HepG2 (cell line): Measurements from ENCODE around the gene MRFAP1L1. TPM values are rescaled to one million over a fixed set of nuclear protein-coding genes. Genes with fewer than 3 reads are reported as not detected.

Experiments used
- BCL6 ChIP-seq: IDR thresholded peaks from 2 replicates; pipeline ENCODE4 v1.6.1; 2016; ENCODE audit warnings: missing genetic modification reagents, missing compliant biosample characterization
- FOXP1 ChIP-seq, 2 experiments: fragments of 450-650 bp in 1 of 2; IDR thresholded peaks; 2 replicates each; pipeline ENCODE4 v1.6.1; 2017 to 2018; ENCODE audit warnings: antibody characterized with exemption in 1 of 2
- GATAD1 ChIP-seq: IDR thresholded peaks from 2 replicates; pipeline ENCODE4 v1.6.1; 2016; ENCODE audit warnings: missing genetic modification reagents, missing compliant biosample characterization
- HCFC1 ChIP-seq: fragments of 150-350 bp; IDR thresholded peaks from 2 replicates; pipeline ENCODE4 v1.6.1; 2014; ENCODE audit warnings: low read depth, low read length
- HES4 ChIP-seq: sonication (generic); formaldehyde crosslinking; IDR thresholded peaks from 2 replicates; pipeline ENCODE4 v1.9.0; 2021; ENCODE audit warnings: mild to moderate bottlenecking, missing genetic modification reagents, borderline replicate concordance
- HOXD1 ChIP-seq: sonication (generic); formaldehyde crosslinking; IDR thresholded peaks from 2 replicates; pipeline ENCODE4 v1.5.0; 2020; ENCODE audit warnings: missing genetic modification reagents
- KAT2B ChIP-seq: fragments of 150-350 bp; IDR thresholded peaks from 2 replicates; pipeline ENCODE4 v1.6.1; 2014; ENCODE audit warnings: low read depth, low read length, borderline replicate concordance
- KLF12 ChIP-seq: sonication (generic); formaldehyde crosslinking; IDR thresholded peaks from 2 replicates; pipeline ENCODE4 v1.4.0; 2020; ENCODE audit warnings: missing genetic modification reagents, borderline replicate concordance
- NFE2 ChIP-seq: sonication (generic); formaldehyde crosslinking; IDR thresholded peaks from 2 replicates; pipeline ENCODE4 v1.4.0; 2020; ENCODE audit warnings: missing genetic modification reagents
- NFE2L1 ChIP-seq: sonication (generic); formaldehyde crosslinking; IDR thresholded peaks from 2 replicates; pipeline ENCODE4 v1.4.0; 2020; ENCODE audit warnings: missing genetic modification reagents, mild to moderate bottlenecking, borderline replicate concordance
- PCBP2 ChIP-seq: fragments of 200-400 bp; formaldehyde crosslinking; optimal IDR thresholded peaks from 2 replicates; pipeline ENCODE3; 2018; ENCODE audit warnings: low read length, low read depth; ENCODE audit not compliant: poor library complexity, severe bottlenecking
- SMAD9 ChIP-seq: sonication (generic); formaldehyde crosslinking; IDR thresholded peaks from 2 replicates; pipeline ENCODE4 v1.5.1; 2020; ENCODE audit warnings: mild to moderate bottlenecking, missing genetic modification reagents
- SOX6 ChIP-seq, 2 experiments: fragments of 450-650 bp in 1 of 2; sonication (generic) in 1 of 2; formaldehyde crosslinking in 1 of 2; IDR thresholded peaks; 2 replicates each; pipeline versions ENCODE4 v1.4.0 to v1.6.1; 2017 to 2020; ENCODE audit warnings: antibody characterized with exemption in 1 of 2, mild to moderate bottlenecking in 1 of 2, missing genetic modification reagents in 1 of 2
- TFDP2 ChIP-seq: sonication (generic); formaldehyde crosslinking; IDR thresholded peaks from 2 replicates; pipeline ENCODE4 v1.4.0; 2020; ENCODE audit warnings: missing genetic modification reagents
- ZNF432 ChIP-seq: sonication (generic); formaldehyde crosslinking; IDR thresholded peaks from 2 replicates; pipeline ENCODE4 v1.5.0; 2020; ENCODE audit warnings: missing genetic modification reagents, mild to moderate bottlenecking, borderline replicate concordance
- ZNF484 ChIP-seq: sonication (generic); formaldehyde crosslinking; IDR thresholded peaks from 2 replicates; pipeline ENCODE4 v1.5.1; 2020; ENCODE audit warnings: mild to moderate bottlenecking, low read depth, missing genetic modification reagents, borderline replicate concordance
- ZNF83 ChIP-seq: sonication (generic); formaldehyde crosslinking; IDR thresholded peaks from 2 replicates; pipeline ENCODE4 v1.4.0; 2020; ENCODE audit warnings: missing genetic modification reagents, mild to moderate bottlenecking, borderline replicate concordance
- ZSCAN5A ChIP-seq: sonication (generic); formaldehyde crosslinking; IDR thresholded peaks from 2 replicates; pipeline ENCODE4 v1.8.0; 2022; ENCODE audit warnings: mild to moderate bottlenecking, missing genetic modification reagents, borderline replicate concordance
- polyA plus RNA-seq, 8 experiments: library from polyadenylated mRNA; depleted of rRNA in 3 of 8; stranded (reverse) in 7 of 8; unstranded in 1 of 8; fragments of >200 nt; fragmentation: Illumina TruSeq in 4 of 8; extraction: Trizol in 4 of 8; gene quantifications; 2 replicates each; pipeline versions ENCODE4 v1.2.1 to v1.2.3, GENCODE V29; 2011 to 2016; ENCODE audit warnings: low read depth in 4 of 8, missing spikeins in 1 of 8, mixed read lengths in 1 of 8; ENCODE audit not compliant: insufficient read depth in 1 of 8
- total RNA-seq, 5 experiments: library from RNA; depleted of rRNA; stranded (reverse); fragments of >200 nt; fragmentation: Illumina TruSeq; extraction: Trizol; gene quantifications; 2 replicates each; pipeline ENCODE4 v1.2.3, GENCODE V29; 2016; ENCODE audit warnings: low read depth in 1 of 5
- TF ChIP-seq, protein P1 (sequence below): sonication (generic); formaldehyde crosslinking; IDR thresholded peaks from 2 replicates; pipeline ENCODE4 v1.8.1; 2023; ENCODE audit warnings: mild to moderate bottlenecking, inconsistent platforms, moderate library complexity, missing genetic modification reagents, borderline replicate concordance
- TF ChIP-seq, protein P2 (sequence below): fragments of 450-650 bp; IDR thresholded peaks from 2 replicates; pipeline ENCODE4 v1.6.1; 2016

The MRFAP1L1 gene
- total and polyA plus RNA-seq, 2 of the 13 experiments (the other 11 are each of a cell fraction or from before 2014, with no cell fraction given): 44.8 to 76.6 TPM

GRCh38 chr4:6674500-6675149 lies 35.0 kb downstream of the MRFAP1L1 start (continued):
- TF ChIP-seq, protein P1, sequence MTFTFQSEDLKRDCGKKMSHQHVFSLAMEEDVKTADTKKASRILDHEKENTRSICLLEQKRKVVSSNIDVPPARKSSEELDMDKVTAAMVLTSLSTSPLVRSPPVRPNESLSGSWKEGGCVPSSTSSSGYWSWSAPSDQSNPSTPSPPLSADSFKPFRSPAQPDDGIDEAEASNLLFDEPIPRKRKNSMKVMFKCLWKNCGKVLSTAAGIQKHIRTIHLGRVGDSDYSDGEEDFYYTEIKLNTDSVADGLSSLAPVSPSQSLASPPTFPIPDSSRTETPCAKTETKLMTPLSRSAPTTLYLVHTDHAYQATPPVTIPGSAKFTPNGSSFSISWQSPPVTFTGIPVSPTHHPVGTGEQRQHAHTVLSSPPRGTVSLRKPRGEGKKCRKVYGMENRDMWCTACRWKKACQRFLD (CRISPR knock-in tag): no peak
- TF ChIP-seq TFDP2 (CRISPR knock-in tag) (no peak; the same call in 1 of the 2 replicates), HES4 (CRISPR knock-in tag) (no peak), GATAD1 (0 out of 2 replicates have a peak, but pooled peaks have one; percentile 38), SMAD9 (CRISPR knock-in tag) (no peak), ZNF432 (no peak), PCBP2 (no peak), KAT2B (no peak), ZSCAN5A (CRISPR knock-in tag) (no peak), BCL6 (no peak), NFE2L1 (CRISPR knock-in tag) (no peak), FOXP1 (IDR thresholded peaks at IDR 0.05) (no peak), FOXP1 (CRISPR knock-in tag; IDR thresholded peaks at IDR 0.05) (no peak), NFE2 (CRISPR knock-in tag) (no peak), KLF12 (CRISPR knock-in tag) (no peak), ZNF83 (no peak), HCFC1 (no peak), SOX6 (IDR thresholded peaks at IDR 0.05) (no peak), SOX6 (CRISPR knock-in tag; IDR thresholded peaks at IDR 0.05) (peak; percentile 32; the same call in 1 of the 2 replicates), HOXD1 (CRISPR knock-in tag) (no peak), ZNF484 (CRISPR knock-in tag) (no peak)
- TF ChIP-seq, protein P2, sequence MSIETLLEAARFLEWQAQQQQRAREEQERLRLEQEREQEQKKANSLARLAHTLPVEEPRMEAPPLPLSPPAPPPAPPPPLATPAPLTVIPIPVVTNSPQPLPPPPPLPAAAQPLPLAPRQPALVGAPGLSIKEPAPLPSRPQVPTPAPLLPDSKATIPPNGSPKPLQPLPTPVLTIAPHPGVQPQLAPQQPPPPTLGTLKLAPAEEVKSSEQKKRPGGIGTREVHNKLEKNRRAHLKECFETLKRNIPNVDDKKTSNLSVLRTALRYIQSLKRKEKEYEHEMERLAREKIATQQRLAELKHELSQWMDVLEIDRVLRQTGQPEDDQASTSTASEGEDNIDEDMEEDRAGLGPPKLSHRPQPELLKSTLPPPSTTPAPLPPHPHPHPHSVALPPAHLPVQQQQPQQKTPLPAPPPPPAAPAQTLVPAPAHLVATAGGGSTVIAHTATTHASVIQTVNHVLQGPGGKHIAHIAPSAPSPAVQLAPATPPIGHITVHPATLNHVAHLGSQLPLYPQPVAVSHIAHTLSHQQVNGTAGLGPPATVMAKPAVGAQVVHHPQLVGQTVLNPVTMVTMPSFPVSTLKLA: no peak; the same call in 1 of the 2 replicates
